Body of pancreas (tissue), 4 donors: ENCODE results near the gene HTR1D. TPM values are rescaled to one million over a fixed set of nuclear protein-coding genes. Genes with fewer than 3 reads are reported as not detected.
"Not testable (repeated sequence)": the region's sequence is repeated elsewhere in the genome, so short reads cannot be mapped to it uniquely, and the experiment has no call there.

Source experiments
- ATAC-seq: fragments of 150-250 bp; one replicate; pipeline ENCODE4 v1.9.1; 2016
- DNase-seq, 4 donors: peaks; one replicate each; pipeline ENCODE4 v3.0.0-alpha.2; 2019
- H3K27ac ChIP-seq, 4 donors: fragments of 200-600 bp; sonication (generic); 1 replicate in 3 of 4; 2 replicates in 1 of 4; pipeline versions ENCODE4 v1.5.1 to v1.6.1; 2016 to 2019; ENCODE audit warnings: mild to moderate bottlenecking in 1 of 4, mixed read lengths in 1 of 4, moderate library complexity in 1 of 4
- H3K27me3 ChIP-seq, 2 donors: fragments of 200-600 bp; sonication (generic); one replicate each; pipeline ENCODE4 v1.6.0; 2016; ENCODE audit warnings: mild to moderate bottlenecking in 1 of 2
- H3K36me3 ChIP-seq, 2 donors: fragments of 200-600 bp; sonication (generic); replicated peaks in 1 of 2; 2 replicates each; pipeline ENCODE4 v1.5.1; 2016; ENCODE audit warnings: low read depth in 2 of 2; ENCODE audit not compliant: insufficient read depth in 1 of 2
- H3K4me1 ChIP-seq: fragments of 200-600 bp; sonication (generic); one replicate; pipeline ENCODE4 v1.6.0; 2016
- H3K4me3 ChIP-seq, 2 donors: fragments of 200-600 bp; sonication (generic); 1 replicate in 1 of 2; 2 replicates in 1 of 2; pipeline ENCODE4 v1.5.1; 2016 to 2019
- H3K9me3 ChIP-seq, 3 donors: fragments of 200-600 bp; sonication (generic); 1 replicate in 2 of 3; 2 replicates in 1 of 3; pipeline ENCODE4 v1.5.1; 2016
- CTCF ChIP-seq, 7 experiments: fragments of 450-650 bp in 4 of 7; fragments of 200-600 bp in 3 of 7; sonication (generic) in 3 of 7; IDR thresholded peaks; one replicate each; pipeline ENCODE4 v1.5.1; 2016 to 2019; ENCODE audit warnings: antibody characterized with exemption in 7 of 7
- POLR2A ChIP-seq, 3 donors: fragments of 450-650 bp; IDR thresholded peaks; one replicate each; pipeline ENCODE4 v1.6.1; 2016; ENCODE audit warnings: antibody characterized with exemption in 3 of 3, mild to moderate bottlenecking in 2 of 3
- WGBS, 2 donors: methylation state at CpG; one replicate each; pipeline ENCODE4 v1.1.5; 2017; 5-methylcytosine and 5-hydroxymethylcytosine counted together
- intact Hi-C: fragments of 100-400 bp; cut with DNase I; formaldehyde crosslinking; loops from one replicate; pipeline ENCODE4 v1.15.1; 2023
- total RNA-seq, 2 donors: library from RNA; depleted of rRNA; stranded (reverse); fragments of >200 nt; gene quantifications; one replicate each; pipeline ENCODE4 v1.1.0, GENCODE V29; 2016

HTR1D gene
- total RNA-seq, 2 donors from 2014 or later: not detected

GRCh38 chr1:23196627-23197328 lies 20.5 kb downstream of the HTR1D start:
- H3K9me3 ChIP-seq: no peaks in the 10 kb centered on the region
- no peak overlapping the region for H3K4me3 ChIP-seq
- TF ChIP-seq CTCF (IDR thresholded peaks at IDR 0.05): no peak
- TF ChIP-seq POLR2A (IDR thresholded peaks at IDR 0.05): no peak
- intact Hi-C loops: no loop called here
- no peak overlapping the region for H3K27ac ChIP-seq
- WGBS, 2 donors: 44 to 56% methylated on average over 9 to 10 of the region's 10 CpGs
- H3K36me3 ChIP-seq: no peaks in the 10 kb centered on the region
- H3K27me3 ChIP-seq: no peaks in the 10 kb centered on the region
- DNase-seq (peak in 1 of 4 donors; percentile 24), ATAC-seq (no peak)
- no peaks in the 10 kb centered on the region for H3K4me1 ChIP-seq

GRCh38 chr1:23194119-23194984 lies 22.9 kb downstream of the HTR1D start:
- ATAC-seq (no peak), DNase-seq (no peak)
- H3K27me3 ChIP-seq: no peaks in the 10 kb centered on the region
- H3K36me3 ChIP-seq: no peaks in the 10 kb centered on the region
- H3K9me3 ChIP-seq: no peaks in the 10 kb centered on the region
- TF ChIP-seq CTCF (IDR thresholded peaks at IDR 0.05) (no peak), POLR2A (IDR thresholded peaks at IDR 0.05) (no peak)
- intact Hi-C loops: no loop called here
- no peaks in the 10 kb centered on the region for H3K4me1 ChIP-seq
- H3K27ac ChIP-seq: no peak overlapping the region
- WGBS, 2 donors: 55 to 63% methylated on average over 10 to 11 of the region's 11 CpGs
- no peak overlapping the region for H3K4me3 ChIP-seq

GRCh38 chr1:23193391-23194118 lies 23.7 kb downstream of the HTR1D start:
- DNase-seq (no peak), ATAC-seq (no peak)
- no peaks in the 10 kb centered on the region for H3K9me3 ChIP-seq
- H3K27ac ChIP-seq: no peak overlapping the region
- TF ChIP-seq CTCF (IDR thresholded peaks at IDR 0.05) (no peak), POLR2A (IDR thresholded peaks at IDR 0.05) (no peak)
- 83 to 84% methylated on average over 27 of the region's 27 CpGs for WGBS, 2 donors
- no peaks in the 10 kb centered on the region for H3K36me3 ChIP-seq
- intact Hi-C loops: no loop called here
- H3K27me3 ChIP-seq: no peaks in the 10 kb centered on the region
- H3K4me1 ChIP-seq: no peaks in the 10 kb centered on the region
- H3K4me3 ChIP-seq: no peak overlapping the region

GRCh38 chr1:23191199-23191598 lies 26.1 kb downstream of the HTR1D start:
- Histone ChIP-seq H3K27ac (no peak overlapping the region), H3K4me1 (no peaks in the 10 kb centered on the region), H3K36me3 (no peaks in the 10 kb centered on the region), H3K27me3 (no peaks in the 10 kb centered on the region), H3K9me3 (no peaks in the 10 kb centered on the region), H3K4me3 (no peak overlapping the region)
- intact Hi-C loops: no loop called here
- 87 to 94% methylated on average over 3 of the region's 3 CpGs for whole genome bisulfite sequencing, 2 donors
- no peak for ATAC-seq
- TF ChIP-seq CTCF (IDR thresholded peaks at IDR 0.05) (no peak), POLR2A (IDR thresholded peaks at IDR 0.05) (no peak)
- DNase-seq: no peak

GRCh38 chr1:23188936-23189452 lies 28.3 kb downstream of the HTR1D start:
- 91% methylated on average over 13 of the region's 13 CpGs for WGBS, 2 donors
- H3K9me3 ChIP-seq, H3K4me3 ChIP-seq, ATAC-seq, H3K27ac ChIP-seq, DNase-seq, H3K4me1 ChIP-seq, H3K36me3 ChIP-seq, H3K27me3 ChIP-seq: not testable (repeated sequence)
- intact Hi-C loops: loop anchor here (10.0 kb wide), 1 partner anchor 214 kb away; the partner anchor contains the start of gene LACTBL1
